ENCODE measurements around the gene SNX10.

The SNX10 gene

DNA sequence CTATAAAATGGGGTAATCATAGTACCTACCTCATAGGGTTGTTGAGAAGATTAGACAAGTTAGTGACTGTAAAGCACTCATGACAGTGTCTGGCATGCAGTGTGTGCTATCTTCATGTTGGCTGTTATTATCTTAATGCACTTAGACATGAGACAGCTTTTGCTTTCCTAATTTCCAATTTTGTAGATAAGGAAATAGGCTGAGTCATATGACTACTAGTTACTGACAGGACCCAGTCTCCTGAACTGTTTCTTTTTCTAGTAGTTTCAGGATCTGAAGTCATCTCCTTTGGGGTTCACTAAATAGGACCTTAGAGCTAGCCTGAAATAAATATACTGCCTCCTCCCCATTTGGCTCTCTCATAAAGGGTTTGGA lies 74.2 kb downstream of the SNX10 start:
- H3K27ac ChIP-seq = no peak overlapping the region
- no peak for DNase-seq (ENCODE audit: low spot score)
- POLR2A ChIA-PET (ENCODE audit: low non-redundant PET) = no interaction called here
- CTCF ChIA-PET = interaction anchor here (0.6 to 2.1 kb wide), 11 partner anchors 19 to 511 kb away, joined by 3 to 24 read pairs (median 5); no protein-coding TSS in a partner anchor
- TF ChIP-seq, protein P1, sequence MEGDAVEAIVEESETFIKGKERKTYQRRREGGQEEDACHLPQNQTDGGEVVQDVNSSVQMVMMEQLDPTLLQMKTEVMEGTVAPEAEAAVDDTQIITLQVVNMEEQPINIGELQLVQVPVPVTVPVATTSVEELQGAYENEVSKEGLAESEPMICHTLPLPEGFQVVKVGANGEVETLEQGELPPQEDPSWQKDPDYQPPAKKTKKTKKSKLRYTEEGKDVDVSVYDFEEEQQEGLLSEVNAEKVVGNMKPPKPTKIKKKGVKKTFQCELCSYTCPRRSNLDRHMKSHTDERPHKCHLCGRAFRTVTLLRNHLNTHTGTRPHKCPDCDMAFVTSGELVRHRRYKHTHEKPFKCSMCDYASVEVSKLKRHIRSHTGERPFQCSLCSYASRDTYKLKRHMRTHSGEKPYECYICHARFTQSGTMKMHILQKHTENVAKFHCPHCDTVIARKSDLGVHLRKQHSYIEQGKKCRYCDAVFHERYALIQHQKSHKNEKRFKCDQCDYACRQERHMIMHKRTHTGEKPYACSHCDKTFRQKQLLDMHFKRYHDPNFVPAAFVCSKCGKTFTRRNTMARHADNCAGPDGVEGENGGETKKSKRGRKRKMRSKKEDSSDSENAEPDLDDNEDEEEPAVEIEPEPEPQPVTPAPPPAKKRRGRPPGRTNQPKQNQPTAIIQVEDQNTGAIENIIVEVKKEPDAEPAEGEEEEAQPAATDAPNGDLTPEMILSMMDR (conservative IDR thresholded peaks at IDR 0.05; ENCODE audit: low read depth) = no peak

DNA sequence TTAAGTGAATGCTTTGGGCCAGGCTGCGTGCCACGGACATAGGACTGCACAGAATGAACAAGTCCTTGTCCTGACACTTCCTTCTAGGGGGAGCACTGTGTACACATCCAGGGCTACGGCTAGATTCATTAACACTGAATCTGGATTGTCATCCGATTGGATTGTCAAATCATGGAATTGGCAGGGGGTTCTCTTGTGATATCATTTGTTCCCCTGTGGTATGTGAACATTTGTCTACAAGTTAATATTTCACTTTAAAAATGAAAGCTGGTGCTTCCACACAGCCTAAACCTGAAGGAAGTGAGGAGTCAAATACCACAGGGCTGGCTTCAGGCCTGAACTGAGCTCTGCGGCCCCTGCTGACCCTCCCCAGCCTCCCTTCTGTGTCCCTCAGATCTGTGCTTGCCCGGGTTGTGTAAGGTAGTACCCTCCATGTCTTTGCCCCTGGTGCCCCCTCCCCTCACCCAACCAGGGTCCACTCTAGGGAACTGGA lies 75.6 kb downstream of the SNX10 start:
- CTCF ChIA-PET = no interaction called here
- no peak overlapping the region for H3K27ac ChIP-seq
- POLR2A ChIA-PET (ENCODE audit: low non-redundant PET) = no interaction called here
- TF ChIP-seq, protein P1 (conservative IDR thresholded peaks at IDR 0.05; ENCODE audit: low read depth) = no peak
- DNase-seq (ENCODE audit: low spot score) = no peak

DNA sequence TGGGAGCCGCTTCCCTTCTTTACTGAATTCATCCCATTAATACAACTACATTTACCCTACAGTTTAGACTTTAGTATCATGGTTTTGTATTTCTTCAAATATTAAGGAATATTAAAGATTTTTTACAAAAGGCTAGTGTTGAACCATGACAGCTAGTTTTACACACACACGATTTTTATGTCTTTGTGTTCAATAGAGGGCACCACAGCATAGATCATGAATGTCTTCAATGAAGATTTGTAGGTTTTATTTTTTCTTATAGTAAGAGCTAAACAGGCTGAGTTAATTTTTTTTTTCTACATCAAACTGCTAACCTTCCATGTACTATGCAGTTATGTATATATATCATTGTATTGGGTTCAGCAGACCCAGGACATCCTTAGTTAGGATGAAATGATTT lies 76.9 kb downstream of the SNX10 start:
- H3K27ac ChIP-seq = no peak overlapping the region
- POLR2A ChIA-PET (ENCODE audit: low non-redundant PET) = no interaction called here
- no peak for DNase-seq (ENCODE audit: low spot score)
- CTCF ChIA-PET = interaction anchor here (0.7 to 2.9 kb wide), 8 partner anchors 11 to 794 kb away, joined by 3 to 39 read pairs (median 4); no protein-coding TSS in a partner anchor
- TF ChIP-seq, protein P1 (conservative IDR thresholded peaks at IDR 0.05; ENCODE audit: low read depth) = no peak

DNA sequence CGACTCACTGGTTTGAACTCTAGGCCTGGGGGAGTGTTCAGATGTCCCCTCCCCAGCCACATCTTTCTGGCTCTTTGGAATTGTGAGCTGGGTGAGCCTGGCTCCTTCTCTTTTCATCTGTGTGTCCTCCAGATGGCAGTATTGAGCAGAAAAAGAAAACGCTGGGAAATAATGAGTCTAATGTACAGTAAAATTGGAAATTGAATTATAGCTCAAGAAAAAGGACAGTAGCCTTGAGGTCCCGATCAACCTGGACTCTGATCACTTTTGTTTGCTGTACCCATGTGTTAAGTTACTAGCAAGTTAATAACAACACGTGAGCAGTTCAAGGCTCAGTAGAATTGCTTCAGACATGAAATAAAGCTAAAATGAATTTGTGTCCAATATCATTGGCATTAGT lies 77.9 kb downstream of the SNX10 start:
- ChIA-PET POLR2A (ENCODE audit: low non-redundant PET) (no interaction called here), CTCF (interaction anchor here (0.6 to 2.9 kb wide), 21 partner anchors 12 to 791 kb away, joined by 3 to 39 read pairs (median 4); partner anchors contain the start of gene HOXA5)
- no peak overlapping the region for H3K27ac ChIP-seq
- TF ChIP-seq, protein P1 (conservative IDR thresholded peaks at IDR 0.05; ENCODE audit: low read depth) = peak; percentile 84
- DNase-seq (ENCODE audit: low spot score) = peak; percentile 63

DNA sequence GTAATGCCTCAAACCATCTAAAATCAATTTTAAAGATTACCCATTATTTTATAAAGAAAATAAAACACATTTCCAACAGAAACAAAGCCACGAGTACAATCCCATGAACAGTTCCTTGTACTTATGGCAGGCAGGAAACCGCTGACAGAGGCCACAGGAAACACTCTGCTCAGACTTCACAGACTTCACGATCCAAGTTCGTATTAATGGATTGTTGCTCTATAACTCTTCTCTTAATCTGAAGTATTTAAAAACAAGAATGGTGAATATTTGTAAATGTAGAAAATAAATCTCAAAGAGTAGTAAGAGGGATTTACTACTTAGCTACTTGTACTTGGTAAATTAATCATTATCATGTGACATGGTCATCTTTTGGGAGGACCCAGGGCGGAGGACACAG lies 78.3 kb downstream of the SNX10 start:
- ChIA-PET CTCF (interaction anchor here (0.6 to 2.9 kb wide), 18 partner anchors 12 to 791 kb away, joined by 3 to 39 read pairs (median 4); partner anchors contain the start of gene HOXA5), POLR2A (ENCODE audit: low non-redundant PET) (no interaction called here)
- H3K27ac ChIP-seq = no peak overlapping the region
- DNase-seq (ENCODE audit: low spot score) = no peak
- TF ChIP-seq, protein P1 (conservative IDR thresholded peaks at IDR 0.05; ENCODE audit: low read depth) = no peak

DNA sequence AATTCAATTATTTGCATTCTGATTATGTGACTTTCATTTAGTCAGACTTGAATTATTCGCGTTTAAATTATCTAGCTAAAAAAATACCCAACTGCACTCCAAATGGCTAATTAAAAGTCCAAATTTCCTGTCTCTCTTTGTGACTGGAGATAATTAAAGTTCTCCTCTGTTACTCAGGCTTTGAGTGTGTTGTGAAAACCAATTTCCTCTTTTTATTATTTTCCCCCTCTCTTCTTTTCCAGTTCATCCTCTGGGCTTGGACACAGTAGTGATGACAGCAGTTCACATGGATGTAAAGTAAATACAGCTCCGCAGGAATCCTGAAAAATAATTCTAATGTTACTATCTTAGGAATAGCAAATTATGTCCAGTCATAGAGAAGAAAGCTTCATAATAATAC lies 80.6 kb downstream of the SNX10 start:
- TF ChIP-seq, protein P1 (conservative IDR thresholded peaks at IDR 0.05; ENCODE audit: low read depth) = no peak
- ChIA-PET CTCF (interaction anchor here (0.6 to 1.6 kb wide), 5 partner anchors 129 to 767 kb away, joined by 3 to 6 read pairs (median 5); no protein-coding TSS in a partner anchor), POLR2A (ENCODE audit: low non-redundant PET) (no interaction called here)
- no peak for DNase-seq (ENCODE audit: low spot score)
- no peak overlapping the region for H3K27ac ChIP-seq
